HepG2 (cell line): ENCODE data around the gene MARF1. TPM values are rescaled to one million over a fixed set of nuclear protein-coding genes. Genes with fewer than 3 reads are reported as not detected.
A peak's percentile ranks its signal among the peaks of the same experiment; 100 is the strongest.

ENCODE experiments used
- CCDC6 ChIP-seq: sonication (generic); formaldehyde crosslinking; IDR thresholded peaks from 2 replicates; pipeline ENCODE4 v1.8.1; 2022; ENCODE audit warnings: mild to moderate bottlenecking, missing genetic modification reagents, moderate library complexity
- CEBPG ChIP-seq: IDR thresholded peaks from 2 replicates; pipeline ENCODE4 v1.6.1; 2016
- DNMT1 ChIP-seq: sonication (generic); formaldehyde crosslinking; IDR thresholded peaks from 2 replicates; pipeline ENCODE4 v1.5.1; 2020; ENCODE audit warnings: mild to moderate bottlenecking, missing genetic modification reagents
- FOXC1 ChIP-seq: sonication (generic); formaldehyde crosslinking; IDR thresholded peaks from 2 replicates; pipeline ENCODE4 v1.8.0; 2022; ENCODE audit warnings: mild to moderate bottlenecking, missing genetic modification reagents, borderline replicate concordance
- HNRNPH1 ChIP-seq: fragments of 200-400 bp; formaldehyde crosslinking; optimal IDR thresholded peaks from 2 replicates; pipeline ENCODE3; 2017; ENCODE audit warnings: mild to moderate bottlenecking, low read depth, low read length
- IKZF4 ChIP-seq: sonication (generic); formaldehyde crosslinking; IDR thresholded peaks from 2 replicates; pipeline ENCODE4 v1.5.1; 2020; ENCODE audit warnings: borderline replicate concordance, mild to moderate bottlenecking, low read depth, missing genetic modification reagents; ENCODE audit errors: not compliant biosample characterization
- KLF9 ChIP-seq: IDR thresholded peaks from 2 replicates; pipeline ENCODE4 v1.6.1; 2016; ENCODE audit warnings: low read depth
- MBD4 ChIP-seq: IDR thresholded peaks from 2 replicates; pipeline ENCODE4 v1.6.1; 2012; ENCODE audit warnings: low read length, inconsistent platforms, borderline replicate concordance
- MEIS2 ChIP-seq: sonication (generic); formaldehyde crosslinking; IDR thresholded peaks from 2 replicates; pipeline ENCODE4 v1.9.0; 2021; ENCODE audit warnings: mild to moderate bottlenecking, missing genetic modification reagents
- PPARG ChIP-seq: conservative IDR thresholded peaks from 2 replicates; pipeline ENCODE4 v1.6.1; 2016; ENCODE audit warnings: missing biosample characterization, missing genetic modification reagents
- SCMH1 ChIP-seq: sonication (generic); formaldehyde crosslinking; IDR thresholded peaks from 2 replicates; pipeline ENCODE4 v1.9.0; 2021; ENCODE audit warnings: missing genetic modification reagents, mild to moderate bottlenecking, borderline replicate concordance
- SIN3A ChIP-seq: IDR thresholded peaks from 2 replicates; pipeline ENCODE4 v1.6.1; 2011; ENCODE audit warnings: low read depth, mild to moderate bottlenecking, control low read depth, low read length, borderline replicate concordance
- SRY ChIP-seq: sonication (generic); formaldehyde crosslinking; IDR thresholded peaks from 2 replicates; pipeline ENCODE4 v1.8.0; 2022; ENCODE audit warnings: mild to moderate bottlenecking, missing genetic modification reagents
- TCF7 ChIP-seq: sonication (generic); IDR thresholded peaks from 2 replicates; pipeline ENCODE4 v1.6.1; 2016; ENCODE audit warnings: antibody characterized with exemption, low read depth
- ZMAT3 ChIP-seq: sonication (generic); formaldehyde crosslinking; conservative IDR thresholded peaks from 2 replicates; pipeline ENCODE4 v1.7.0; 2021; ENCODE audit warnings: missing genetic modification reagents
- ZNF274 ChIP-seq: sonication (generic); formaldehyde crosslinking; IDR thresholded peaks from 2 replicates; pipeline ENCODE4 v1.5.1; 2020; ENCODE audit warnings: mild to moderate bottlenecking, missing genetic modification reagents
- ZNF607 ChIP-seq: sonication (generic); formaldehyde crosslinking; IDR thresholded peaks from 2 replicates; pipeline ENCODE4 v1.5.1; 2020; ENCODE audit warnings: missing genetic modification reagents, mild to moderate bottlenecking, borderline replicate concordance
- ZNF775 ChIP-seq: sonication (generic); formaldehyde crosslinking; IDR thresholded peaks from 2 replicates; pipeline ENCODE4 v1.4.0; 2020; ENCODE audit warnings: missing genetic modification reagents, mild to moderate bottlenecking, moderate library complexity, borderline replicate concordance
- ZNF780A ChIP-seq: sonication (generic); formaldehyde crosslinking; IDR thresholded peaks from 2 replicates; pipeline ENCODE4 v1.8.0; 2022; ENCODE audit warnings: mild to moderate bottlenecking, missing genetic modification reagents, moderate library complexity
- ZNF879 ChIP-seq: sonication (generic); formaldehyde crosslinking; IDR thresholded peaks from 2 replicates; pipeline ENCODE4 v1.8.1; 2023; ENCODE audit warnings: missing genetic modification reagents
- polyA plus RNA-seq, 8 experiments: library from polyadenylated mRNA; depleted of rRNA in 3 of 8; stranded (reverse) in 7 of 8; unstranded in 1 of 8; fragments of >200 nt; fragmentation: Illumina TruSeq in 4 of 8; extraction: Trizol in 4 of 8; gene quantifications; 2 replicates each; pipeline versions ENCODE4 v1.2.1 to v1.2.3, GENCODE V29; 2011 to 2016; ENCODE audit warnings: low read depth in 4 of 8, missing spikeins in 1 of 8, mixed read lengths in 1 of 8; ENCODE audit not compliant: insufficient read depth in 1 of 8
- total RNA-seq, 5 experiments: library from RNA; depleted of rRNA; stranded (reverse); fragments of >200 nt; fragmentation: Illumina TruSeq; extraction: Trizol; gene quantifications; 2 replicates each; pipeline ENCODE4 v1.2.3, GENCODE V29; 2016; ENCODE audit warnings: low read depth in 1 of 5
- TF ChIP-seq, protein P1 (sequence below): sonication (generic); formaldehyde crosslinking; IDR thresholded peaks from 2 replicates; pipeline ENCODE4 v1.5.0; 2020; ENCODE audit warnings: mild to moderate bottlenecking, missing genetic modification reagents
- TF ChIP-seq, protein P2 (sequence below): sonication (generic); formaldehyde crosslinking; IDR thresholded peaks from 2 replicates; pipeline ENCODE4 v1.4.0; 2020; ENCODE audit warnings: missing genetic modification reagents, borderline replicate concordance
- TF ChIP-seq, protein P3 (sequence below): IDR thresholded peaks from 2 replicates; pipeline ENCODE4 v1.6.1; 2012; ENCODE audit warnings: low read depth, low read length, improper control_type of control experiment

Gene MARF1
- total and polyA plus RNA-seq, 2 of the 13 experiments (the other 11 are each of a cell fraction or from before 2014, with no cell fraction given) = 8.7 to 20.7 TPM

DNA sequence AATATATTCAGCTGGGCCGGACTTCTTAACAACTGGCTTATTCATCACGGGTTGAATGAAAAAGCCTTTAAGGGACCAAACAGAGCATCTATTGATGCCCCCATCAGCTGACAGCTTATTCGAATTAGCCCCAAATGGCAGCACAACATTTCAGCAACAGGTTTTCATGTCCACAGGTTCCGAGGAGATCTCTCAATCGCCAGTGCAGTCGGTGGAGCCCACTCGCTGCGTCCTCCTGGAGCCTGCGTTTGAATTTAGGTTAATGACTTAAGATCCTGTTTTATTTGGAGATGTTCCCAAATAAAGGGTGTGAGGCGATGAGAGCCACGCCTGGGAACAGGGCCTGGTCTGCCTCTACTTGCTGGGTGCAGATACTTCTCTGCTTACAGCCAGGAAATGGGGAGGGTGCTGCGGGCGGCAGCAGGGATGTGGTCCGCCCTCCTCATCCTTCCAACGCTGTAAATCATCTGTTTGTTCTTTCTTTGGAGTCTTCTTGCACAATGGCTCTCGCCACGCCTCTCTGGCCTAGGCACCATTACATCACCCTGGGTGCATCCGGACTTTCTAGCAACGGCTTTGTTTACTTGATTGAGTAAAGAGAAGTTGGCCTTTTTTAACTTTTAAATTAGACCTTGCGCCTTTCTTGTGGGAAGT lies 29.7 kb upstream of the MARF1 start (continued):
- TF ChIP-seq SIN3A (peak; percentile 86), PPARG (CRISPR knock-in tag) (peak; percentile 89), ZNF780A (CRISPR knock-in tag) (no peak; the same call in 1 of the 2 replicates), KLF9 (peak; percentile 98), MEIS2 (CRISPR knock-in tag) (peak; percentile 99), ZMAT3 (CRISPR knock-in tag) (peak; percentile 84; the same call in 1 of the 2 replicates), IKZF4 (CRISPR knock-in tag) (peak; percentile 47), DNMT1 (CRISPR knock-in tag) (no peak; the same call in 1 of the 2 replicates), CCDC6 (CRISPR knock-in tag) (peak; percentile 78; the same call in 1 of the 2 replicates), TCF7 (peak; percentile 93), FOXC1 (CRISPR knock-in tag) (no peak), SCMH1 (CRISPR knock-in tag) (no peak), MBD4 (peak; percentile 80; the same call in 1 of the 2 replicates), SRY (CRISPR knock-in tag) (peak; percentile 47; the same call in 1 of the 2 replicates), HNRNPH1 (no peak), ZNF879 (no peak), CEBPG (CRISPR knock-in tag) (peak; percentile 100), ZNF775 (CRISPR knock-in tag) (no peak; the same call in 1 of the 2 replicates), ZNF607 (CRISPR knock-in tag) (peak; percentile 97; the same call in 1 of the 2 replicates), ZNF274 (CRISPR knock-in tag) (peak; percentile 86)
- TF ChIP-seq, protein P1, sequence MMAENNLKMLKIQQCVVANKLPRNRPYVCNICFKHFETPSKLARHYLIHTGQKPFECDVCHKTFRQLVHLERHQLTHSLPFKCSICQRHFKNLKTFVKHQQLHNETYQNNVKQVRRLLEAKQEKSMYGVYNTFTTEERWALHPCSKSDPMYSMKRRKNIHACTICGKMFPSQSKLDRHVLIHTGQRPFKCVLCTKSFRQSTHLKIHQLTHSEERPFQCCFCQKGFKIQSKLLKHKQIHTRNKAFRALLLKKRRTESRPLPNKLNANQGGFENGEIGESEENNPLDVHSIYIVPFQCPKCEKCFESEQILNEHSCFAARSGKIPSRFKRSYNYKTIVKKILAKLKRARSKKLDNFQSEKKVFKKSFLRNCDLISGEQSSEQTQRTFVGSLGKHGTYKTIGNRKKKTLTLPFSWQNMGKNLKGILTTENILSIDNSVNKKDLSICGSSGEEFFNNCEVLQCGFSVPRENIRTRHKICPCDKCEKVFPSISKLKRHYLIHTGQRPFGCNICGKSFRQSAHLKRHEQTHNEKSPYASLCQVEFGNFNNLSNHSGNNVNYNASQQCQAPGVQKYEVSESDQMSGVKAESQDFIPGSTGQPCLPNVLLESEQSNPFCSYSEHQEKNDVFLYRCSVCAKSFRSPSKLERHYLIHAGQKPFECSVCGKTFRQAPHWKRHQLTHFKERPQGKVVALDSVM (CRISPR knock-in tag) = no peak
- TF ChIP-seq, protein P2, sequence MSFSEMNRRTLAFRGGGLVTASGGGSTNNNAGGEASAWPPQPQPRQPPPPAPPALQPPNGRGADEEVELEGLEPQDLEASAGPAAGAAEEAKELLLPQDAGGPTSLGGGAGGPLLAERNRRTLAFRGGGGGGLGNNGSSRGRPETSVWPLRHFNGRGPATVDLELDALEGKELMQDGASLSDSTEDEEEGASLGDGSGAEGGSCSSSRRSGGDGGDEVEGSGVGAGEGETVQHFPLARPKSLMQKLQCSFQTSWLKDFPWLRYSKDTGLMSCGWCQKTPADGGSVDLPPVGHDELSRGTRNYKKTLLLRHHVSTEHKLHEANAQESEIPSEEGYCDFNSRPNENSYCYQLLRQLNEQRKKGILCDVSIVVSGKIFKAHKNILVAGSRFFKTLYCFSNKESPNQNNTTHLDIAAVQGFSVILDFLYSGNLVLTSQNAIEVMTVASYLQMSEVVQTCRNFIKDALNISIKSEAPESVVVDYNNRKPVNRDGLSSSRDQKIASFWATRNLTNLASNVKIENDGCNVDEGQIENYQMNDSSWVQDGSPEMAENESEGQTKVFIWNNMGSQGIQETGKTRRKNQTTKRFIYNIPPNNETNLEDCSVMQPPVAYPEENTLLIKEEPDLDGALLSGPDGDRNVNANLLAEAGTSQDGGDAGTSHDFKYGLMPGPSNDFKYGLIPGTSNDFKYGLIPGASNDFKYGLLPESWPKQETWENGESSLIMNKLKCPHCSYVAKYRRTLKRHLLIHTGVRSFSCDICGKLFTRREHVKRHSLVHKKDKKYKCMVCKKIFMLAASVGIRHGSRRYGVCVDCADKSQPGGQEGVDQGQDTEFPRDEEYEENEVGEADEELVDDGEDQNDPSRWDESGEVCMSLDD (CRISPR knock-in tag) = no peak
- TF ChIP-seq, protein P3, sequence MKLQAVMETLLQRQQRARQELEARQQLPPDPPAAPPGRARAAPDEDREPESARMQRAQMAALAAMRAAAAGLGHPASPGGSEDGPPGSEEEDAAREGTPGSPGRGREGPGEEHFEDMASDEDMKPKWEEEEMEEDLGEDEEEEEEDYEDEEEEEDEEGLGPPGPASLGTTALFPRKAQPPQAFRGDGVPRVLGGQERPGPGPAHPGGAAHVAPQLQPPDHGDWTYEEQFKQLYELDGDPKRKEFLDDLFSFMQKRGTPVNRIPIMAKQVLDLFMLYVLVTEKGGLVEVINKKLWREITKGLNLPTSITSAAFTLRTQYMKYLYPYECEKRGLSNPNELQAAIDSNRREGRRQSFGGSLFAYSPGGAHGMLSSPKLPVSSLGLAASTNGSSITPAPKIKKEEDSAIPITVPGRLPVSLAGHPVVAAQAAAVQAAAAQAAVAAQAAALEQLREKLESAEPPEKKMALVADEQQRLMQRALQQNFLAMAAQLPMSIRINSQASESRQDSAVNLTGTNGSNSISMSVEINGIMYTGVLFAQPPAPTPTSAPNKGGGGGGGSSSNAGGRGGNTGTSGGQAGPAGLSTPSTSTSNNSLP = peak; percentile 80
